T-helper 2 cell treated with Interferon-gamma antibody and Interleukin-4, amounts not matched to agents 5 μg/mL and 100 μg/mL, for 36 hours (primary cell): ENCODE measurements around the gene ENOX1.
"Not testable (repeated sequence)": the region's sequence is repeated elsewhere in the genome, so short reads cannot be mapped to it uniquely, and the experiment has no call there.

ENCODE experiments used
- DNase-seq: peaks from one replicate; pipeline ENCODE4 v3.0.0; 2021; ENCODE audit warnings: low spot score
- H3K27ac Mint-ChIP-seq: one replicate; pipeline ENCODE4 v1.8.0; 2021; ENCODE audit warnings: mild to moderate bottlenecking, mixed read lengths
- H3K27me3 Mint-ChIP-seq: one replicate; pipeline ENCODE4 v1.8.0; 2021; ENCODE audit warnings: low read depth, mixed read lengths
- H3K36me3 Mint-ChIP-seq: one replicate; pipeline ENCODE4 v1.8.0; 2021; ENCODE audit warnings: low read depth, mixed read lengths
- H3K4me1 Mint-ChIP-seq: one replicate; pipeline ENCODE4 v1.8.0; 2021; ENCODE audit warnings: low read depth, mixed read lengths
- H3K4me3 Mint-ChIP-seq: one replicate; pipeline ENCODE4 v1.8.0; 2022; ENCODE audit warnings: mild to moderate bottlenecking, moderate library complexity, mixed read lengths
- H3K9me3 Mint-ChIP-seq: one replicate; pipeline ENCODE4 v1.8.0; 2021; ENCODE audit warnings: mixed read lengths

ENOX1 gene

DNA sequence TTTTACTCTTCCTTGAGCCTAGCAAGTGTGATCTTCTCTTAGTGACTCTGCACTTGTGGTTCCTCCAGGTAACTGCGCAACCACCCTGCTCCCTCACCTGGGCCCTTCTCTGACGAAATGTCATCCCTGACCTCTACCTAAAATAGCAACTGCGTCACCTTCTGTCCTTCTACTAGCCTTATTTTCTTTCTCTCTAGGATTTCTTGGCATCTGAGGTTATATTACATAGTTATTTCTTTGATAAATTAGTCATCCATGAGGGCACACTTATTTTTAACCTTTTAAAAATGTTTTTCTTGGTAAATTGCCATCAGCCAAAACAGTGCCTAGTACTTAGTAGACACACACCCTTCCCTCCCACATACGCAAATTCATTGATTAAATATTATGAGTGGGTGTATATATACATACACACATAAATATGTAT lies 355.5 kb downstream of the ENOX1 start:
- Mint-ChIP-seq H3K4me3 (no peak overlapping the region), H3K9me3 (no peaks in the 10 kb centered on the region), H3K36me3 (no peaks in the 10 kb centered on the region), H3K27ac (no peak overlapping the region), H3K4me1 (no peaks in the 10 kb centered on the region), H3K27me3 (no peaks in the 10 kb centered on the region)
- no peak for DNase-seq

DNA sequence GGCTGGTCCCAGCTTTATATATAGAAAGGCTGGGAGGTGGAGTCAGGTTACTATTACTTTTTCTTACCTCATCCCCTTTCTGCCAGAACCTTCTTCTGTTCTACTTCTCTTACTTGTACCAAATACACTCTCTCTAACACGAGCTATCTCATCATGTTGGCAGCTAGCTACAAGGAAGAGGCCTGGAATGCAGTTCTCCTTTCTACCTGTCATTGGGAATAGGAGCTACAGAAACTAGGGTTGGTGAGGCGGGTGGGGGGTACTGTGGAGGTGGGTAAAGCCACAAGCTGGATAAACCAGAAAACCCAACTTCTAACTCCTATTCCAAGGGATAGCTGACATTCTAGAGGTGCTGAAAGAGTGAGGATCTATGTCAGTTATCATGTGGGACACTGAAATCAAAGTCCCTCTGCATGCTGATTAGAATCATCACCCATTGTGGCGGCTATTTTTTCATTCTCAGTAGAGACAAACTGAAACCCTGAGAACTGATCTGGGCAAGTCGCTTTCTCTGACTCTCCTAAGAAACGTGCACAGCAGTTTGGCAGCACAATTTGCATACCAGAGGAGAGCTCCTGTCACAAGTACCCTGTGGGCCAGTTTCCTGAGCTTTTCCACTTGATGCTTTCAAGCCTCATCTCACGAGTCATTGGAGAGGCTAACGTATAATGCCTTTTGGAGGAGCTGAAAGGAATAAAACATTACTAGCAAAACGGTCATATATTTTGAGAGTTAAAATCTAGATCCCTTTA lies 358.1 kb downstream of the ENOX1 start:
- H3K27me3 Mint-ChIP-seq = no peaks in the 10 kb centered on the region
- H3K36me3 Mint-ChIP-seq = no peaks in the 10 kb centered on the region
- H3K4me1 Mint-ChIP-seq = no peaks in the 10 kb centered on the region
- no peak for DNase-seq
- H3K27ac Mint-ChIP-seq = no peak overlapping the region
- no peaks in the 10 kb centered on the region for H3K9me3 Mint-ChIP-seq
- H3K4me3 Mint-ChIP-seq = no peak overlapping the region

- H3K9me3 Mint-ChIP-seq = no peaks in the 10 kb centered on the region
- DNase-seq = no peak
- peaks cover 4% of the 10 kb centered on the region for H3K27me3 Mint-ChIP-seq
- no peak overlapping the region for H3K27ac Mint-ChIP-seq
- H3K4me3 Mint-ChIP-seq = no peak overlapping the region
- H3K36me3 Mint-ChIP-seq = no peaks in the 10 kb centered on the region
- no peaks in the 10 kb centered on the region for H3K4me1 Mint-ChIP-seq
Measured at GRCh38 chr13:43426355-43426754, 360.4 kb downstream of the ENOX1 start.

- DNase-seq = no peak
- Mint-ChIP-seq H3K9me3 (no peaks in the 10 kb centered on the region), H3K27me3 (peaks cover 4% of the 10 kb centered on the region), H3K36me3 (no peaks in the 10 kb centered on the region), H3K27ac (no peak overlapping the region), H3K4me1 (no peaks in the 10 kb centered on the region), H3K4me3 (no peak overlapping the region)
Measured at GRCh38 chr13:43425234-43425633, 361.5 kb downstream of the ENOX1 start.

GRCh38 chr13:43424412-43424811 lies 362.4 kb downstream of the ENOX1 start:
- H3K9me3 Mint-ChIP-seq = no peaks in the 10 kb centered on the region
- no peak for DNase-seq
- no peak overlapping the region for H3K4me3 Mint-ChIP-seq
- H3K36me3 Mint-ChIP-seq = no peaks in the 10 kb centered on the region
- H3K27me3 Mint-ChIP-seq = peaks cover 4% of the 10 kb centered on the region
- no peaks in the 10 kb centered on the region for H3K4me1 Mint-ChIP-seq
- H3K27ac Mint-ChIP-seq = no peak overlapping the region

DNA sequence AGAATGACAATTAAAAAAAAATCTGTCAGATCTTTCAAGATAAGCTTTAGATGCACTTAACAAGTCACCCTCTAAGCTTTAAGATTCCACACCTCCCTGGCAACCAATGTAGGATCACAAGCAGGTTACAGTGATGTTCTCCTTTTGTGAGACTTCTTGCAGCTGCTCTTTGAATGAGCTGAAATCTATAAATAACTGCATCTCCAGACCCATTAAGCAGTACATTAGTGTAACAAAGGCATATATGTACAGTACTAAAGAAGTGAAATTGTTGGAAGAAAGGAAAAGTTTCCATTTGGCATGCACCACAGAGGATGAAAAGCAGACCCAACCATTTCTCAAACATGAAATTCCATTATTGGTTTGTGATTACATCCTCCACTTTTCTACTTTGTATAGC lies 364.7 kb downstream of the ENOX1 start:
- H3K27me3 Mint-ChIP-seq = peaks cover 4% of the 10 kb centered on the region
- H3K27ac Mint-ChIP-seq = no peak overlapping the region
- no peaks in the 10 kb centered on the region for H3K4me1 Mint-ChIP-seq
- no peaks in the 10 kb centered on the region for H3K36me3 Mint-ChIP-seq
- H3K4me3 Mint-ChIP-seq = no peak overlapping the region
- DNase-seq = no peak
- no peaks in the 10 kb centered on the region for H3K9me3 Mint-ChIP-seq

DNA sequence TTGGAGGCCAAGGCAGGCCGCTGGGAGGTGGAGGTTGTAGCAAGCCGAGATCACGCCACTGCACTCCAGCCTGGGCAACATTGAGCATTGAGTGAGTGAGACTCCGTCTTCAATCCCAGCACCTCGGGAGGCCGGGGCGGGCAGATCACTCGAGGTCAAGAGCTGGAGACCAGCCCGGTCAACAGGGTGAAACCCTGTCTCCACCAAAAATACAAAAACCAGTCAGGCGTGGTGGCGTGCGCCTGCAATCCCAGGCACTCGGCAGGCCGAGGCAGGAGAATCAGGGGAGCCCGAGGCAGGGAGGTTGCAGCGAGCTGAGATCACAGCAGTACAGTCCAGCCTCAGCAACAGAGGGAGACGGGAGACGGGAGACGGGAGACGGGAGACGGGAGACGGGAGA lies 369.9 kb downstream of the ENOX1 start:
- H3K27ac Mint-ChIP-seq, H3K4me3 Mint-ChIP-seq, H3K9me3 Mint-ChIP-seq, H3K27me3 Mint-ChIP-seq, DNase-seq, H3K4me1 Mint-ChIP-seq, H3K36me3 Mint-ChIP-seq: not testable (repeated sequence)

- H3K27me3 Mint-ChIP-seq = not testable (repeated sequence)
Measured at GRCh38 chr13:43416408-43416807, 370.4 kb downstream of the ENOX1 start.

DNA sequence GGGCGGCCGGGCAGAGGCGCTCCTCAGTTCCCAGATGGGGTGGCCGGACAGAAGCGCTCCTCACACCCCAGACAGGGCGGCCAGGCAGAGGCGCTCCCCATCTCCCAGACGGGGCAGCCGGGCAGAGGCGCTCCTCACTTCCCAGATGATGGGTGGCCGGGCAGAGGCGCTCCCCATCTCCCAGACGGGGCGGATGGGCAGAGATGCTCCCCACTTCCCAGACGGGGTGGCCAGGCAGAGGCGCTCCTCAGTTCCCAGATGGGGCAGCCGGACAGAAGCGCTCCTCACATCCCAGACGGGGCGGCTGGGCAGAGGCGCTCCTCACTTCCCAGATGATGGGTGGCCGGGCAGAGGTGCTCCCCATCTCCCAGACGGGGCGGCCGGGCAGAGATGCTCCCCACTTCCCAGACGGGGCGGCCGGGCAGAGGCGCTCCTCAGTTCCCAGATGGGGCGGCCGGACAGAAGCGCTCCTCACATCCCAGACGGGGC lies 370.8 kb downstream of the ENOX1 start:
- not testable (repeated sequence) for H3K27me3 Mint-ChIP-seq, H3K4me1 Mint-ChIP-seq, H3K27ac Mint-ChIP-seq, H3K36me3 Mint-ChIP-seq, DNase-seq, H3K9me3 Mint-ChIP-seq, H3K4me3 Mint-ChIP-seq

More at GRCh38 chr13:43416408-43416807, 370.4 kb downstream of the ENOX1 start:
- DNase-seq, H3K9me3 Mint-ChIP-seq, H3K4me1 Mint-ChIP-seq, H3K36me3 Mint-ChIP-seq, H3K27ac Mint-ChIP-seq, H3K4me3 Mint-ChIP-seq: not testable (repeated sequence)

DNA sequence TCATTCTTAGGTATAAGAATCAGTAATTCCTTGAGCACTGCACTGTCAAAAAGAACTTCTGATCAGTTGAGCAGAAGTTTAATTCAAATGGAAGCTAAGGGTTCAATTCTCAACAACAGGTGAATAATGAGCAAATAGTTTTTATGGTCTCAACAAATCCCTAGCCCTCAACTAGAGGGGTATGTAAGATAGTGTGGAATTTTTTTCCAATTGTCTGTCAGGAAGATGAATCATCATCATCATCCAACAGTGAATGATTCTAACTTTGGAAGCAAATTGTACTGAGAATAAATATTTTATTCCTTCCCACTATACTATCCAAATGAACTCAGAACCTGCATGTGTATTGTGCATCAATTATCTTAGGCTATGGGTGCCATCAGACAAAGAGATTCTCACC lies 372.7 kb downstream of the ENOX1 start:
- H3K4me3 Mint-ChIP-seq = no peak overlapping the region

DNA sequence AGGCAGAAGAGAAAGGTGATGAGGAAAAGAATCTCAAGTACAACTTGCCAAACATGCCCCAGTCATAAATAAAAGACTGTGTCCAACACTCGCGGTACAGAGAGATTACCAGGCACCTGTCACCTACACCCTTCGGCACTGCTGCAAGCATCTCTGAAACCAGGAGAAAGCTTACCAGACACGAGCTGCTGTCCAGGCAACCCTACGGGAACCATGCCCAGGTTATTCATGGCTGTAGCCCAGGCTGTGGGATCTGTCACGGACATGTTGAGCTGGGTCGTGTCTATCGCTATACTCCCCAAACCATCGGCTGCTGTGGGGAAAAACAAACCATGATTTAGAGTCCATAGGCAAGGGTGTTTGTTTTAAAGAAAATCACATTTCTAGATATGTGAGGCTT lies 375.0 kb downstream of the ENOX1 start:
- Mint-ChIP-seq H3K4me3 (no peak overlapping the region), H3K4me1 (no peaks in the 10 kb centered on the region), H3K36me3 (no peaks in the 10 kb centered on the region), H3K27me3 (peaks cover 5% of the 10 kb centered on the region), H3K27ac (no peak overlapping the region), H3K9me3 (no peaks in the 10 kb centered on the region)
- no peak for DNase-seq

More for the DNA sequence above, 372.7 kb downstream of the ENOX1 start:
- H3K9me3 Mint-ChIP-seq = no peaks in the 10 kb centered on the region
- H3K4me1 Mint-ChIP-seq = no peaks in the 10 kb centered on the region
- no peak for DNase-seq
- H3K27ac Mint-ChIP-seq = no peak overlapping the region
- peaks cover 5% of the 10 kb centered on the region for H3K27me3 Mint-ChIP-seq
- H3K36me3 Mint-ChIP-seq = no peaks in the 10 kb centered on the region

- H3K4me3 Mint-ChIP-seq = no peak overlapping the region
- peaks cover 5% of the 10 kb centered on the region for H3K27me3 Mint-ChIP-seq
- H3K4me1 Mint-ChIP-seq = no peaks in the 10 kb centered on the region
- H3K9me3 Mint-ChIP-seq = no peaks in the 10 kb centered on the region
- DNase-seq = no peak
- H3K36me3 Mint-ChIP-seq = no peaks in the 10 kb centered on the region
- no peak overlapping the region for H3K27ac Mint-ChIP-seq
Measured at GRCh38 chr13:43411211-43411610, 375.6 kb downstream of the ENOX1 start.

- Mint-ChIP-seq H3K27me3 (peaks cover 6% of the 10 kb centered on the region), H3K4me3 (no peak overlapping the region), H3K4me1 (no peaks in the 10 kb centered on the region), H3K27ac (no peak overlapping the region), H3K36me3 (no peaks in the 10 kb centered on the region), H3K9me3 (no peaks in the 10 kb centered on the region)
- DNase-seq = no peak
Measured at GRCh38 chr13:43408274-43408673, 378.5 kb downstream of the ENOX1 start.

DNA sequence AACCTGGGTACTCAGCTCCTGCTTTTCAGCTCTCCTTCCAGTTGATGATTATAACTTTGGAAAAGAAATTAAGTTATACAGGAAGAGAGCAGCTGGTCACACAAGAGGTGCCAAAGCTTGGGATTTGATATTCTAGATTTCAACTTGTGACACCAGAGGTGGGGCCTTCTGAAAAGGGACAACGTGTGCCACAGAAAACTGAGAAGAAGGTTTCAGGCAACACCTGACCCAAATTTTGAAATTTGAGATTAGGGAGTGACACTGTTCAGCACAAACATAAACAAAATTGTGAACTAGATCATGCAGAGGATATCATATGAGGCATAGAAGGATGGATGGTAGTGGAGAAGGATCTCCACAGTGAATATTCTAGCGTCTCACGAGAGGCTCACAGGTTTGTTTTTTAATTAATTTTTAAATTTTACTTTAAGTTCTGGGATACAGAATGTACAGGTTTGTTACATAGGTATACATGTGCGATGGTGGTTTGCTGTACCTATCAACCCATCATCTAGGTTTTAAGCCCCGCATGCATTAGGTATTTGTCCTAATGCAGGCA lies 379.7 kb downstream of the ENOX1 start:
- H3K4me3 Mint-ChIP-seq = no peak overlapping the region
- peaks cover 4% of the 10 kb centered on the region for H3K27me3 Mint-ChIP-seq
- DNase-seq = no peak
- H3K9me3 Mint-ChIP-seq = no peaks in the 10 kb centered on the region
- no peak overlapping the region for H3K27ac Mint-ChIP-seq
- no peaks in the 10 kb centered on the region for H3K4me1 Mint-ChIP-seq
- no peaks in the 10 kb centered on the region for H3K36me3 Mint-ChIP-seq

DNA sequence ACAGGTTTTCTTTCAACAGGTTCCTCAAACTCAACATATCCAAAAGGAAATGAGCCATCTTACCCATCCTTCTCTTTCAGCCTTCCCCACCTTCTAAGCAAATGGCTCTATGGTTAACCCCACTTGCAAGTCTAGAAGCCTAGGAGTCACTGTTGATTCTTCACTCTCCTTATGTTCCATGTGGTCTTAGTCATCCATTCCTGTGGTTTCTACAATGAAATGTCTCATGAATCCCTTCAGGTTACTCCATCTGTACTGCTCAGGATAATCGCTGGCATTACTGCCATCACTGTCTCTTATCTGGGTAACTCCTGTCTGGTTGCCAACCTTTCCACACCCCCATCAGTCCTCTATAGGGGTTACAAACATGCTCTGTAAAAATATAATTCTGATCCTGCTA lies 381.3 kb downstream of the ENOX1 start:
- no peaks in the 10 kb centered on the region for H3K9me3 Mint-ChIP-seq
- H3K27ac Mint-ChIP-seq = no peak overlapping the region
- H3K27me3 Mint-ChIP-seq = peaks cover 12% of the 10 kb centered on the region
- H3K36me3 Mint-ChIP-seq = no peaks in the 10 kb centered on the region
- H3K4me3 Mint-ChIP-seq = no peak overlapping the region
- H3K4me1 Mint-ChIP-seq = no peaks in the 10 kb centered on the region
- no peak for DNase-seq
